GM21576 (cell line): ENCODE measurements around the gene CELSR2.

Experiments used
- ATAC-seq: cut with Tn5 transposase; IDR thresholded peaks from one replicate; pipeline ENCODE4 v1.9.1; 2021; ENCODE audit warnings: mild to moderate bottlenecking, moderate library complexity; ENCODE audit not compliant: unreplicated experiment

The CELSR2 gene

GRCh38 chr1:109263597-109264378 is 14.4 kb downstream of the CELSR2 start:
- ATAC-seq: peak; percentile 65

GRCh38 chr1:109264379-109264755 is 15.0 kb downstream of the CELSR2 start:
- no peak for ATAC-seq

- ATAC-seq: no peak
Measured at GRCh38 chr1:109265016-109265415, 15.7 kb downstream of the CELSR2 start.

- ATAC-seq: no peak
Measured at GRCh38 chr1:109265741-109266330, 16.5 kb downstream of the CELSR2 start.

GRCh38 chr1:109266965-109267364 is 17.6 kb downstream of the CELSR2 start:
- no peak for ATAC-seq

GRCh38 chr1:109267743-109268300 is 18.5 kb downstream of the CELSR2 start:
- no peak for ATAC-seq

GRCh38 chr1:109268431-109269211 is 19.3 kb downstream of the CELSR2 start:
- no peak for ATAC-seq

GRCh38 chr1:109269212-109269980 is 20.1 kb downstream of the CELSR2 start:
- ATAC-seq: no peak

- ATAC-seq: no peak
Measured at GRCh38 chr1:109269981-109270622, 20.8 kb downstream of the CELSR2 start.

- no peak for ATAC-seq
Measured at GRCh38 chr1:109270623-109271317, 21.4 kb downstream of the CELSR2 start.

GRCh38 chr1:109271458-109271857 is 22.1 kb downstream of the CELSR2 start:
- ATAC-seq: no peak

- no peak for ATAC-seq
Measured at GRCh38 chr1:109272021-109272799, 22.9 kb downstream of the CELSR2 start.

GRCh38 chr1:109272831-109273547 is 23.6 kb downstream of the CELSR2 start:
- ATAC-seq: no peak

- ATAC-seq: no peak
Measured at GRCh38 chr1:109273570-109274288, 24.4 kb downstream of the CELSR2 start.

- no peak for ATAC-seq
Measured at GRCh38 chr1:109274533-109275476, 25.5 kb downstream of the CELSR2 start.

GRCh38 chr1:109275706-109276345 is 26.5 kb downstream of the CELSR2 start:
- ATAC-seq: no peak
